GM12878 (cell line): ENCODE data around the gene SPIRE2. TPM values are rescaled to one million over a fixed set of nuclear protein-coding genes. Genes with fewer than 3 reads are reported as not detected.

Source experiments
- ATAC-seq: fragments of 200-7000 bp; cut with Tn5 transposase; 3 replicates; pipeline ENCODE4 v1.9.1; 2020; ENCODE audit warnings: mild to moderate bottlenecking, moderate library complexity
- BruUV-seq: library from RNA; stranded (reverse); fragments of 400-500 nt; replicated peaks from 2 replicates; lab custom pipeline; 2021; lab: Mats Ljungman, UMichigan
- CTCF ChIA-PET: fragments of 300-600 bp; sonication (Branson Sonifier 250); formaldehyde crosslinking; extraction: SDS; loops from one replicate; lab custom pipeline; 2021; ENCODE audit warnings: inconsistent platforms; lab: Yijun Ruan, JAX
- POLR2A ChIA-PET: fragments of 350-600 bp; formaldehyde crosslinking; extraction: SDS; loops from one replicate; lab custom pipeline; 2021; ENCODE audit warnings: inconsistent platforms; lab: Charles Lee
- RAD21 ChIA-PET: fragments of 300-600 bp; sonication (Branson Sonifier 250); formaldehyde crosslinking; loops from one replicate; lab custom pipeline; 2023; ENCODE audit warnings: antibody characterized with exemption; ENCODE audit not compliant: unreplicated experiment; lab: Charles Lee
- SMC1A ChIA-PET: fragments of 300-600 bp; sonication (Branson Sonifier 250); formaldehyde crosslinking; loops from one replicate; lab custom pipeline; 2023; ENCODE audit not compliant: unreplicated experiment, uncharacterized antibody; lab: Charles Lee
- DNase-seq: peaks from one replicate; pipeline ENCODE4 v3.0.0-alpha.2; 2011; ENCODE audit warnings: low read depth, low spot score
- FAIRE-seq: peaks from 3 replicates; lab custom pipeline; 2011; peaks lifted over from hg19 to GRCh38; lab: Jason Lieb, UNC
- H2AFZ ChIP-seq: 2 replicates; pipeline ENCODE4 v1.6.0; 2011; ENCODE audit warnings: low read depth, low read length, control low read depth; ENCODE audit not compliant: control insufficient read depth
- H3K27ac ChIP-seq: 2 replicates; pipeline ENCODE4 v1.5.1; 2011; ENCODE audit warnings: control low read depth; ENCODE audit not compliant: control insufficient read depth, insufficient read depth
- H3K27me3 ChIP-seq, 2 experiments: replicated peaks in 1 of 2; 2 replicates each; pipeline versions ENCODE4 v1.6.0 to v1.6.1; 2011; ENCODE audit warnings: low read length in 1 of 2; ENCODE audit not compliant: control insufficient read depth in 2 of 2, insufficient read depth in 2 of 2
- H3K36me3 ChIP-seq, 2 experiments: 2 replicates each; pipeline ENCODE4 v1.5.1; 2011; ENCODE audit warnings: low read length in 1 of 2; ENCODE audit not compliant: control insufficient read depth in 2 of 2, insufficient read depth in 2 of 2
- H3K4me1 ChIP-seq: 2 replicates; pipeline ENCODE4 v1.6.1; 2011; ENCODE audit warnings: mild to moderate bottlenecking, low read length, moderate library complexity, mixed read lengths; ENCODE audit not compliant: control insufficient read depth, insufficient read depth
- H3K4me2 ChIP-seq: 2 replicates; pipeline ENCODE4 v1.6.0; 2011; ENCODE audit warnings: control low read depth; ENCODE audit not compliant: control insufficient read depth, insufficient read depth
- H3K4me3 ChIP-seq: fragments of 200-600 bp; sonication (generic); 2 replicates; pipeline ENCODE4 v1.5.1; 2016
- H3K79me2 ChIP-seq: 2 replicates; pipeline ENCODE4 v1.6.0; 2011; ENCODE audit warnings: low read length; ENCODE audit not compliant: control insufficient read depth, insufficient read depth
- H3K9ac ChIP-seq: 2 replicates; pipeline ENCODE4 v1.8.0; 2011; ENCODE audit warnings: low read length, control low read depth, mixed read lengths; ENCODE audit not compliant: control insufficient read depth, insufficient read depth
- H3K9me3 ChIP-seq: replicated peaks from 3 replicates; pipeline ENCODE4 v1.5.1; 2011; ENCODE audit warnings: mild to moderate bottlenecking, low read length; ENCODE audit not compliant: control insufficient read depth, insufficient read depth
- H4K20me1 ChIP-seq: 2 replicates; pipeline ENCODE4 v1.6.0; 2011; ENCODE audit not compliant: control insufficient read depth, insufficient read depth
- ASH2L ChIP-seq: fragments of 300-600, 200-600 bp; sonication (generic); IDR thresholded peaks from 2 replicates; pipeline ENCODE4 v1.6.1; 2017; ENCODE audit warnings: low read depth, mild to moderate bottlenecking, borderline replicate concordance
- BCLAF1 ChIP-seq: fragments of 450-650 bp; IDR thresholded peaks from 2 replicates; pipeline ENCODE4 v1.6.1; 2017; ENCODE audit warnings: antibody characterized with exemption, mild to moderate bottlenecking, moderate library complexity
- BMI1 ChIP-seq: fragments of 450-650 bp; IDR thresholded peaks from 2 replicates; pipeline ENCODE4 v1.6.1; 2016; ENCODE audit warnings: mild to moderate bottlenecking, moderate library complexity, borderline replicate concordance
- E2F8 ChIP-seq: fragments of 450-650 bp; IDR thresholded peaks from 2 replicates; pipeline ENCODE4 v1.6.1; 2018; ENCODE audit warnings: mild to moderate bottlenecking, low read depth, moderate library complexity; ENCODE audit not compliant: partially characterized antibody
- EED ChIP-seq: sonication (generic); IDR thresholded peaks from 2 replicates; pipeline ENCODE4 v1.6.1; 2016; ENCODE audit warnings: antibody characterized with exemption, low read depth
- HDAC2 ChIP-seq: fragments of 200-600 bp; sonication (generic); IDR thresholded peaks from 2 replicates; pipeline ENCODE4 v1.6.1; 2017
- POLR2A ChIP-seq: IDR thresholded peaks from 2 replicates; pipeline ENCODE4 v1.6.1; 2011; ENCODE audit warnings: low read depth, mild to moderate bottlenecking, low read length
- RCOR1 ChIP-seq: conservative IDR thresholded peaks from 2 replicates; pipeline ENCODE4 v1.6.1; 2012; ENCODE audit warnings: low read depth, low read length, improper control_type of control experiment
- SIX5 ChIP-seq: IDR thresholded peaks from 2 replicates; pipeline ENCODE4 v1.6.1; 2011; ENCODE audit warnings: mild to moderate bottlenecking, low read depth, low read length, moderate library complexity; ENCODE audit not compliant: severe bottlenecking
- SPI1 ChIP-seq: IDR thresholded peaks from 2 replicates; pipeline ENCODE4 v1.6.1; 2011; ENCODE audit warnings: low read depth, mild to moderate bottlenecking, low read length, moderate library complexity, borderline replicate concordance; ENCODE audit not compliant: insufficient read depth
- USF2 ChIP-seq: IDR thresholded peaks from 2 replicates; pipeline ENCODE4 v1.6.1; 2011; ENCODE audit warnings: low read depth, low read length, improper control_type of control experiment, borderline replicate concordance
- YBX1 ChIP-seq: fragments of 450-650 bp; IDR thresholded peaks from 2 replicates; pipeline ENCODE4 v1.6.1; 2016; ENCODE audit warnings: antibody characterized with exemption
- YY1 ChIP-seq: IDR thresholded peaks from 2 replicates; pipeline ENCODE4 v1.6.1; 2011; ENCODE audit warnings: low read depth, mild to moderate bottlenecking, low read length
- ZZZ3 ChIP-seq: IDR thresholded peaks from 2 replicates; pipeline ENCODE4 v1.6.1; 2011; ENCODE audit warnings: low read depth; ENCODE audit not compliant: control insufficient read depth, insufficient read length
- WGBS: methylation state at CpG from one replicate; pipeline ENCODE4 v1.1.6; 2016; ENCODE audit warnings: low lambda C conversion rate; ENCODE audit not compliant: insufficient replicate concordance, insufficient coverage; ENCODE audit errors: missing lambda C conversion rate; 5-methylcytosine and 5-hydroxymethylcytosine counted together
- in situ Hi-C: fragments of 300-500 bp; cut with MboI; formaldehyde crosslinking; loops from 9 replicates; pipeline ENCODE4 v1.14.3; 2018; ENCODE audit warnings: mixed read lengths
- intact Hi-C: fragments of 100-400 bp; cut with micrococcal nuclease; formaldehyde crosslinking; loops from one replicate; pipeline ENCODE4 v1.14.2; 2022; ENCODE audit not compliant: unreplicated experiment
- polyA plus RNA-seq, 11 experiments: library from polyadenylated mRNA; depleted of rRNA in 4 of 11; unstranded in 6 of 11; stranded (reverse) in 5 of 11; fragments of >200 nt; fragmentation: Nextera tagmentation in 4 of 11; fragmentation: Illumina TruSeq in 1 of 11; extraction: Ambion mirVana in 4 of 11; extraction: Trizol in 1 of 11; gene quantifications; 1 replicate in 1 of 11; 2 replicates in 10 of 11; pipeline versions ENCODE4 v1.2.1 to v1.2.3, GENCODE V29; 2011 to 2016; ENCODE audit warnings: inconsistent platforms in 2 of 11, missing spikeins in 2 of 11, low read depth in 1 of 11
- total RNA-seq, 4 experiments: library from RNA; depleted of rRNA in 3 of 4; stranded (reverse); fragments of >200 nt in 3 of 4; fragmentation: Illumina TruSeq in 1 of 4; extraction: Trizol in 1 of 4; gene quantifications; 2 replicates each; pipeline versions ENCODE4 v1.2.1 to v1.2.3, GENCODE V29; 2013 to 2021

Gene SPIRE2
- total and polyA plus RNA-seq, 10 of the 15 experiments (the other 5 are each of a cell fraction or from before 2014, with no cell fraction given) = 0.03 to 0.64 (median 0.27) TPM; not detected in 1

GRCh38 chr16:89784406-89784805 is 43.9 kb upstream of the SPIRE2 start (continued):
- TF ChIP-seq E2F8 (no peak), YBX1 (no peak)

GRCh38 chr16:89785523-89786155 is 42.6 kb upstream of the SPIRE2 start:
- Histone ChIP-seq H3K79me2 (no peaks in the 10 kb centered on the region), H4K20me1 (no peaks in the 10 kb centered on the region), H3K27me3 (no peaks in the 10 kb centered on the region), H3K4me1 (no peaks in the 10 kb centered on the region), H3K4me3 (no peak overlapping the region), H3K27ac (no peak overlapping the region), H3K36me3 (peaks cover 10 to 17% of the 10 kb centered on the region in 2 experiments; a peak in 3 of 4 replicates), H3K9me3 (no peaks in the 10 kb centered on the region), H2AFZ (no peak overlapping the region), H3K9ac (no peak overlapping the region), H3K4me2 (no peak overlapping the region)
- intact Hi-C loops (no loop called here), in situ Hi-C loops (no loop called here)
- WGBS = 85% methylated on average over 8 of the region's 11 CpGs
- ChIA-PET CTCF (no interaction called here), POLR2A (interaction anchor here (0.6 to 1.0 kb wide), 2 partner anchors 85 to 88 kb away, joined by 3 read pairs; partner anchors contain the start of gene TCF25), RAD21 (no interaction called here), SMC1A (no interaction called here)
- no peak for ATAC-seq
- DNase-seq = no peak
- no peak for FAIRE-seq
- BruUV-seq = no TSS peak
- TF ChIP-seq BCLAF1 = no peak
- TF ChIP-seq BMI1 = no peak
- no peak for TF ChIP-seq HDAC2
- TF ChIP-seq EED = no peak
- TF ChIP-seq ZZZ3 = no peak
- no peak for TF ChIP-seq YY1
- no peak for TF ChIP-seq USF2
- TF ChIP-seq SPI1 = no peak
- no peak for TF ChIP-seq RCOR1
- TF ChIP-seq SIX5 = no peak
- TF ChIP-seq ASH2L = no peak
- no peak for TF ChIP-seq POLR2A
